Nucleus accumbens (tissue), 56 donors: ENCODE data around the gene ANXA11.
"Not testable (repeated sequence)": the region's sequence is repeated elsewhere in the genome, so short reads cannot be mapped to it uniquely, and the experiment has no call there.

Experiments
- DNase-seq, 56 donors: peaks; one replicate each; lab custom pipeline; 2025; lab: John Stamatoyannopoulos, UW

The ANXA11 gene

DNA sequence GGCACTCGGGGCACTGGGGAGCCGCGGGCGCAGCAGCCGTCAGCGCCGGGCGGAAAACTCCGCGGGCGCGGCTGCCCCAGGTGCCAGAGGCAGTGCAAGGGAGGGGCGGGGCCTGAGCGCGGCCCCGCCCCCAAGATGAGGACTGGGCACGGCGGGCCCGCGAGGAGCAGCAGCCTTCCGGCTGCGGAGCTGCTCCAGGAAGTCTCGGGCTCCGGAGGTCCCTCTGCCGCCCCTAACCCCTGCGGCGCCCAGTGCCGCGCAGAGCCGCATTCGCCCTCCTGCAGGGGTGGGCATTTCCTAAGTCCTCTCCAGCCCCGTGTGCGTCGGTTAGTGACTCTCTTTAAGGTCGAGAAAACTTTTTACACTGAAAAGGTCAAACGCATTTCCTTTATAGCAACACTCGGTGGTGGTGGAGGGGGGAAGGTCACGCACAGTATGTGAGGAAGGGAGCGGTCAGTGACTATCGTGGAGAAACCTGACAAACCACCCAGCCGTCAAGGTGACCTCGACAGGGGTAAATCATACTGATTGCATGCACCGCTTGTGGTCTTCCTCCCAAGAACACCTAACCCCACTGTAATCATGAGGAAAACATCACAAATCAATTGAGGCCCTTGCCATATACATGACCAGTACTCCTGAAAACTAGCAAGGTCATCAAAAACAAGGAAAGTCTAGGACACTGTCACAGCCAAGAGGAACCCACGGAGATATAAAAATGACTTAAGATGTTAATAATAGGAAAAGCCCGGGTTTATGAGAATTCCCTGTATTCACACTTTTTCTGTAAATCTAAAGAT is at the start of gene ANXA11:
Gene ANXA11 (minus strand): TSS at position 61 of the 800 bp plus-strand sequence. CDS start 32,676 bp downstream, outside the sequence.
- peak in 18 of 56 donors; percentile 16 to 83 (median 43) for DNase-seq

DNA sequence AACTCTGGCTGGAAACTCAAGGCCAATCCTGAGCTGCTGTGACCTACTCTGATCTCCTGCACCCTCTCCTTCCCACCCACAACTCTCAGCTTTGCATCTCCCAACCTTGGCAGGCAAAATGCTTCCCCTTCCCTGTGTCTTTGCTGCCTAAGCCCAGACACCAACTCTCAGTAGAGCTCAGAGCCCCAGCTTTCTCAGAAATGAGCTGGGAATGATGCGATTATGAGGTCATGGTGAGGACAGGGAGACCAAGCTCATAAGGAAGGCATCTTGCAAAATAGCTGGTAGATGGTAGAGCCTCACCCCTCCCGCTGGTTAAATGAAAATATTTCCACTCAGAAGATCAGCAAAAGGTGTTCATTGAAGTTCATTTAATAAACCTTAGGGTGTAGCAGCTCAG is 49.4 kb upstream of the ANXA11 start:
- DNase-seq: not testable (repeated sequence)

DNA sequence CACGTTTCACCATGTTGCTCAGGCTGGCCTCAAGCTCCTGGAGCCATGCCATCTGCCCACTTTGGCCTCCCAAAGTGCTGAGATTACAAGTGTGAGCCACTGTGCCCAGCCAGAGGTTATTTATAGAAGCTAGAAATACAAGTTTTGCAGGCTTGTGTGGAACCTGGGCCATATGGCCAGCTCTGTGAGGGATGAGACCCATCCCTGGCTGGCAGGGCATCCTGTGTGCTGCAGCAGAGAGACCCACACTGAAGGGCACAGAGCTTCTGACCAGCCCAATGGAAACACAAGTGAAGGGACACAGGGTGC is 48.6 kb upstream of the ANXA11 start:
- DNase-seq: not testable (repeated sequence)

DNA sequence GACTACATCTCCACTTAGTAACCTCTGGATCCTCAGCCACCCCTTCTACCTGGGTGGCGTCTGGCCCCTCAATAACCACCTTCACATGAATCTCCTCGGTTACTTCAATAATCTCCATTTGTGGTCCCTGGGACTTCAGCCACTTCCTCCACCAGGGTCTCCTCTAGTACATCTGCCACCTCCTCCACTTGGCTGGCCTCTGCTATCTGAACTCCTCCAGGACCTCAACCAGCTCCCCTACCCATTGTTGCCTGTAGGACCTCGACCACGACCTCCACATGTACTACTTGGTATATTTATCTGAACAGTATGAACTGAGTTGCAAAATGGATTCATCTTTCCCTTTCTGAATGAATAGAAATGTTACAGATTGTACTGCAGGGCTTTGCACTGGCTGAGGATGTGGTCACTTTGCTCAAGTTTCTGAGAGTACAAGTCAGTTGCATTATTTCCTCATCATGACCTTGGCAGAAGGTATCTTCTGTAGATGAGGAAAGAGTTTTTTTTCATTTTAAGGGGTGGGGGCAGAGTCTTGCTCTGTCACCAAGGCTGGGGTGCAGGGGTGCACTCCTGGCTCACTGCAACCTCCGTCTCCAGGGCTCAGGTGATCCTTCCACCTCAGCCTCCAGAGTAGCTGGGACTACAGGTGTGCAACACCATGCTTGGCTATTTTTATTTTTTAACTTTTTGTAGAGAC is 48.1 kb upstream of the ANXA11 start:
- DNase-seq: no peak

DNA sequence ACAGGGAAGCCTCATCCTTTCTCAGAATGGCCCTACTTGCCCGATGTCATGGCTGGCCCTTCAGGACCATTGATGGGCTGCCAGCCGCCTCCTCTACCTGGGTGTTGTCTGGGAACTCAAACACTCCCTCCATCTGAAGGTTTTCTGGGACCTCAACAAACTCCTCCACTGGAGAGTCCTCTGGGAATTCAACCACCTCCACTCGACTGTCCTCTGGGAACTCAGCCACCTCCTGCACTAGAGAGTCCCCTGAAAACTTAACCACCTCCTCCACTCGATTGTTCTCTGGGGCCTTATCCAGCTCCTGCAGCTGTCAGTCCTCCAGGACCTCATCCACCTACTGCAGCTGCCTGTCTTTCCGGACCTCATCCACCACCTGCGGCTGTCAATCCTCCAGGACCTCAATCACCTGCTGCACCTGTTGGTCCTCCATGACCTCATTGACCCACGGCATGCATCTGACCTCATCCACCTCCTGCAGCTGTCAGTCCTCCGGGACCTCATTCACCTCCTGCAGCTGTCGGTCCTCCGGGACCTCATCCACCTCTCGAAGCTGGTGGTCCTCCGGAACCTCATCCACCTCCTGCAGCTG is 47.1 kb upstream of the ANXA11 start:
- DNase-seq: no peak

DNA sequence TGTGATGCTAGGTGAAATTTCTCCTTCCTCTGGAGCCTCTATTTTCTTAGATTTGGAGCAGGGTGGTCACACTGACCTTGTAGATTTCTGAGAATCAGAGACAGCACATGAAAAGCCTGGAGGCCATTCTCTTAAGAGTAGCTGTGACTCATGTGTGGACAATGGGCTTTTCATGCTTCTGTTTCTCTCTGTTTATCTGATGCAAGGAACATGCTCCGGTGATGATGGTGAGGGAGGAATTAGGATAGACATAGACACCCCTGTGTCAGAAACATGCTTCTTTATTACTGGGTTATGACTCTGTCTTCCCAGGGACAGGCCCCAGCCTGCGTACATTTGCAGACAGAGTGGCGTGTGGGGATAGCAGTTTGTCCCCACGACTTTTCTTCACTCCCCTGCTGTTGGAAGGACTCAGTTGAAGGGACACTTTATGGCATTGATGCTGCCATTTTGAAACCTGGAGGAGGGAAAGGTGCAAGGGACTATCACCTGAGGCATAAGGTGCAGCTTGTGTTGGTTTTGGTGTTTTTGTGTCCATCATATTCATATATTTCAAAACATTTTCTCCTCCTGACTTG is 46.5 kb upstream of the ANXA11 start:
- not testable (repeated sequence) for DNase-seq

DNA sequence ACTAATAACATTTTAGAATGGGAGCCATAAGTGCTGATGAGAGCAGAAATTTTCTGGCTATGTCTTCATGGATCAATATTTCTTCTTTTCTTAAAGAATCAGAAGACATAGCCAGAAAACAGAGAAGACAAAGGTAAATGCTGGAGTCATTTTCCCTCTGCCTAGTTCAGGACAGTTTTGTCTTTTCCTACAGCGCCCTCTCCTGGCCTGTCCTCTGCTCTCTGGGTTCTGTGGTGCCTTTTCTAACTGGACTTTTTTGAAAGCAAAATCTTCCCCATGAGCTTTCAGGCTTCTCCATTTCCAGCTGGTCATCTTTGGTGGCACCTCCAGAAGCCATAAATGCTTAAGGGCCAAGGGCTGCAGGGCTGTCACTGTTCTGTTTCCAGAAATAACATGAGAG is 45.1 kb upstream of the ANXA11 start:
- DNase-seq: not testable (repeated sequence)

DNA sequence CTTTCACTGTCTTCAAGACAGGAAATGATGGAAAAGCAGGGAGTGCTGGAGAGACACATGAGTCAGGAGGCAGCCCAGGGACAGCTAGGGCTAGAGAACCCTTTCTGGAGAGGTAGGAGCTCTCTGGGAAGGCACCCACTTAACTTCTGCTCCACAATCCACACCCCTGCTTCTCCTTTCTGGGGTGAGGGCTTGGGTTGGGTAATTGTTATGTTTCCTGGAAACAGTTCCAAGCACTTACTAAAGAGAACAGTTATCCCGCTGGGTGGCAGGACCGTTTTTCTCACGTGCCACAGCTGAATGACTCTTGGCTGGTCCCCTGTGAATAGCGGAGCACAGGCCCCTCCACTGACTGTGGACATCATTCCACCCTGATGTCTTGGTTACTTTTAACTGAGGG is 44.6 kb upstream of the ANXA11 start:
- not testable (repeated sequence) for DNase-seq

DNA sequence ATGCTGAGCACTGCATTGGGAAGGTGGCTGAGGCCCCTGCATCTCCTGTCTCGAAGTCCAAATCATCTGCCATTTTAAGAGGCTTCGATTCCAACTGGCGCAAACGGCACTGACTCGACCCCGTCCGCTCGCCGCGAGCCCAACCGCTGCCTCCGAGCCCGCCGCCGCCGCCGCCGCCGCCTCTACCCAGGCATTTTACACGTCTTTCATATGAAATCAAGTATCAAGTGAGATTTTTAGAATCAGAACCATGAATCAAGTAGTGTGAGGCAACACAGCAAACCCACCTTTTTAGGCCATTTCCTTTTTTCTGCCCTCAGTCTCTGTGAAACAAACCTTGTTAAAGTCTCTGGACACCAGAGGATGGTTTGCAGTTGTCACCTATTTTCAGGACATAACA is 42.3 kb upstream of the ANXA11 start:
- not testable (repeated sequence) for DNase-seq

DNA sequence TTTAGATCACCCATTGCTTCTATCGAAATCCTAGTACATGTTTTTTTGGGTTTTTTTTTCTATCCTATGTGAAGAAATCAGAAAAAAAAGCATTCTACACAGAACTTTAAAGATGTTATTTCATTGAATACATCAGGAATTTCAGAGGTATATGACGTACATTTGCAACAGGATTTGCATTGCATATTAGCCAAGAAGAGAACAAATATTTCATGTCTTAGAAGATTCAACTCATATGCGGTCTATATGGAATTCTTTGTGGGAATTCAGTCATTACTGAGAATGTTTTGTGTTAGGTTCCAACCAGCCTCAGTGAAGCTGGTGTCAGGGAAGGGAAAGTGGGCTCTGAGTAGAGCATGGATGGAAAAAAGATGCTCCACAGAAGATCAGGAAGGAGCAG is 39.0 kb upstream of the ANXA11 start:
- DNase-seq: not testable (repeated sequence)

DNA sequence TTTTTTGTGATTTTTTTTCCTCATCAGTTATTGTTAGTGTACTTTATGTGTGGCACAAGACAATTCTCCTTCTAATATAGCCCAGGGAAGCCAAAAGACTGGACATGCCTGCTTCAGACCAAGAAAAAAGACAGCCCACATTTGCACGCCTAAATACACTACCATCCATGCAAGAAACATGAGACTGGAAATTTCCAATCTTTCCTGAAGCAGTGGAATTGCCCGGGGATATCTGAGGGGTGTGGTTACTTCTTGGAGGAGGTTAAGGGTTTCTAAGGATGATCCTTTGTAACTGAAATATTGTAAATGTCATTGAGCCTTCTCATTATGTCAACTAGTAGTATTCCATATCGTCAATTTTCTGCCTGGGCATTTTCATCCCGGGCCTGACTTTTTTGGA is 37.0 kb upstream of the ANXA11 start:
- DNase-seq: not testable (repeated sequence)

DNA sequence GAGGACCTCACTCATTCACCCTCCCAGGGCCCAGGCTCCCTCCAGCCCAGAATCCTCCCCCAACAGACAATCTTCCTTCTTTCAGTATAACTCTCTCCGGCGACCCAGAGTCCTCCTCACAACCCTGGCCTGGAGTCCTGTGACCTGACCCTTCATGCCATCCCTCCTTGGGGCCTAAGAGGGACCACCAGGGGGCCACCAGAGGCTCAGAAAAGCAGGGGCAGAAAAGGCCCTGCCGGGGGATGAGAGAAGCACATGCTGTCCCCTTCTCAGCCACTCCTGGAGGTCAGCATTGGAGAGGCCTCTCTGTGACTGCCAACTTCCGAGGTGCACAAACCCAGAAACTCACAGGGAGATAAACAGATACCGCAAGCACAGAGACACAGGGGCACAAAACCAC is 31.1 kb upstream of the ANXA11 start:
- DNase-seq: not testable (repeated sequence)

DNA sequence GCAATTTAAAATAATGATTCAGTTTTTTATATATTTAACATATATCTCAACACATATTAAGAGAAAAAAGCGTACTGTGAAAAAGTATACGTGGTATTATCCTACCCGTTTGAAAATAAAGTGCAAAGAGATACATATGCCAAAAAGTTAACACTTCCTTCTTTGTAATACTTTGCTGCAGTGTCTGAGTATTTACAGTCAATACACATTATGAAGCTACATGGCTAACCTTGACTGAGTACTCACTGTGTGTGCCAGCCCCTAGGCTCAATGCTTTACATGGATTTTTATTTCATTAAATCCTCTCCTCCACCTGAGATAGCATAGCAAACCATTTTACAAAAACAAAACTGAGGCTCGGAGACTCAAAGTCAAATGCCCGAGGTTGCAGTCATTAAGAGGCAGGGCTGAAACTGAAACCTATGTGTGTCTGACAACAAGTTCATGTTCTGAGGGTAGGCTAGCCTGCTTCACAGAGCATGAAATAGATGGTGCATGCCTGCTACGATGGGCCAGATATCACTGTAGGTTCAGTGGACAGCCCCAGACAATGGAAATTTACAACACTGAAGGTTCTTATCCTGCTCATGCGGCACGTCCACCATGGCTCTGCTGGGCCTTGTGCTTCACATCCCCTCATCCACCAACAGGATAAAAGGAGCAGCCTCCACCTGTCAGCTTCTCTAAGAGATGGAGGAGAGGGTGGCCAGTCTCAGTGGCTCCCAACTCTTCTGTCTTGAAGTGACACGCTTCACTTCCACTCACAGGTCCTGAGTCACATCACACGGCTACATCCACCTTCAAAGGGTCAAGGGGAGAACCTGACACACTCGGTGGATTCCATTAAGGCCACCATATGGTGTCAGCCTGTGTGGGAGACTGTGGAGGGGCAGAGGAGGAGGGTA is 29.2 kb upstream of the ANXA11 start:
- DNase-seq: not testable (repeated sequence)

DNA sequence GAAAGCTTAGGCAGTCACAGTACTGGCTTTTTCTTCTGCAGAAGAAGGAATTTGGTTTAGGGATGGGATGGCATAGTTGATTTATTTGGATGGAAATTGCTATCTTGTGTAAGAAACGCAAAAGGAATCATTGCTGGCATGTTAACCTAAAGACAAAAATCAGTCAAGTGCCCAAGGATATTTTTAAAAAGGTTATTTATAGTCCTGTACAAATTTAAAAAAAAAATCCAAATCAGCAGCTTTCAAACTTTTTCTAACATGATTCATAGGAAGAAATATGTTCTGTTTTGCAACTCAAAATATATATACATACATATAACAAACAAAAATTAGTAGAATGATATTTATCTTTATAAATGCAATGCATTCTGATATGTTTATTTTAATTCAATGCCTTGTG is 28.5 kb upstream of the ANXA11 start:
- not testable (repeated sequence) for DNase-seq

DNA sequence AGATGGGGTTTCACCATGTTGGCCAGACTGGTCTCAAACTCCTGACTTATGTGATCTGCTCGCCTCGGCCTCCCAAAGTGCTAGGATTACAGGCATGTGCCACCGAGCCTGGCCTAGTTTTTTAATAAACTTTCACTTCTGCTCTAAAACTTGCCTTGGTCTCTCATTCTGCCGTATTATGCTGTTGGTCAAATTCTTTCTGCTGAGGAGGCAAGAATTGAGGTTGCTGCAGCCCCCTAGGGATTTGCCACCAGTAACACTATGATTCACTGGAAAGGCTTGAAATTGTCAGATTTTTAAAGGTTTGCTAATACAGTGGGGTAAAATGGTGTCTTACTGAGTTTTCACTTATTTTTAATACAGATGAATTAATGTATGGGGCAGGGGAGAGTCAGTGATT is 21.4 kb upstream of the ANXA11 start:
- DNase-seq: not testable (repeated sequence)

DNA sequence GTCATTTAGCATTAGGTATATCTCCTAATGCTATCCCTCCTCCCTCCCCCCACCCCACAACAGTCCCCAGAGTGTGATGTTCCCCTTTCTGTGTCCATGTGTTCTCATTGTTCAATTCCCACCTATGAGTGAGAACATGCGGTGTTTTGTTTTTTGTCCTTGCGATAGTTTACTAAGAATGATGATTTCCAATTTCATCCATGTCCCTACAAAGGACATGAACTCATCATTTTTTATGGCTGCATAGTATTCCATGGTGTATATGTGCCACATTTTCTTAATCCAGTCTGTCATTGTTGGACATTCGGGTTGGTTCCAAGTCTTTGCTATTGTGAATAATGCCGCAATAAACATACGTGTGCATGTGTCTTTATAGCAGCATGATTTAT is 17.7 kb upstream of the ANXA11 start:
- not testable (repeated sequence) for DNase-seq

DNA sequence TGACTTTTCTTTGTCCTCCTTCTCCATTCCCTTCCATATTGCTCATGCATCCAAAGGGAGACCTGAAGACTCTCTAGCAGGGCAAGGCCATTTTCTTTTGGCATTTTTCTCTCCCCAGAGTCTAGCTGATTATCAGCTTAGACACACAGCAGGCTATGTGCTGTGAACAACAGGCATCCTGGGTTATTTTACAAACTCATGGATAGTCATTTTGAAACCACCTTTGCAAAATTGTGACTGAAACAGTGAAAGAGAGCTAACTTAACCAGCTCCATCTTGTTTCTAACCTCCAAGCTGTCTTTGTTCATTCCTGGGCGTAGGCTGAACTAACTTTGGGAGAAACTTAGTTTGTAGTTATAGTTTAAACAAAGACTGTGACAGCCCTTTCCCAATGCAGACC is 13.5 kb upstream of the ANXA11 start:
- DNase-seq: not testable (repeated sequence)

DNA sequence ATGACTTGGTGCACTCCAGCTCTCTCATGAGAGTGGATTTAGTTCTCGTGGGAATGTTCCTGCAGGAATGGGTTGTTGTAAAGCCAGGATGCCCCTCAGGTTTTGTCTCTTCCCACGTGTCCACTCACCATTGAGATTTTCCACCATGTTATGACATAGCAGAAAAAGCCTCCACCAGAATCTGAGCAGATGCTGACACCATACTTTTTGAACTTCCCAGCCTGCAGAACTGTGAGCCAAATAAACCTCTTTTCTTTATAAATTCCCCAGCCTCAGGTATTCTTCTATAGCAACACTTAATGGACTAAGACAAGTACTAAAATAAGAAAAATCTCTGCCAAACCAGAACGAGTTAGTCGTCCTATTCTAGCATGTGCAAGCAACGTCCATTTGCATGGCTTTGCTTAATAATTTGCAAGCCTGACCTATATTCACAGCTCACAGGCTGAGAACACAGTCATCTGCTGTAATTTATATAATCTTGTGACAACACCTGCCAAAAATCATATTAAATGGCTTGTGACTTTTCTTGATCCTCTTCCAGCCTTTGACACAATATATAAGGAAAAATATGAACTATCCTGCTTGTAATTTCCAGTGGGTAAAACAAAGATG is 9.1 kb upstream of the ANXA11 start:
- not testable (repeated sequence) for DNase-seq

DNA sequence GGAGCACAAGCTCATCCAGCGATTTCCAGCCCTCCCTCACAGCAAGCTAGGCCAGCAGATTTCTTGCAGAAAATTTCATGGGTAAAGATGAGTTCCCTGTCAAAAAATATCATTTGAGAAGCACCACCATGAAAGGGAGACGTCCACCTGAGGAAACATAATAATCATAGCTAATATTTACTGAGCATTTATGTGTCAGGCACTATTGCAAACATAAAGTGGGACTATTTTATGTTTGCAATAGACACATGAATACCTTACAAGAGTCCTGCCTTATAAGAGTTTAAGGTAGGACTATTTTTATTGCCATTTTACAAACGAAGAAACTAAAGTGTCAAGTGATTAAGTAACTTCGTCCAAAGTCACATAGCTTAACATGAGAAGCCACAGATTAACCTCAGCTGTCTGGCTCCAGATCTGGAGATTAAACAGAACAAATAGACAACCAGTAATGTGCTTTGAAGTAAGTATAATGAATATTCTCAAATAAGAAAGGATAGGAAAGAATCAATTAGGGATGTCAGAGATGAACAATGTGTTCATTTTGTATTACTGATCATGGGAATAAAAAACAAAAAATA is 7.3 kb upstream of the ANXA11 start:
- not testable (repeated sequence) for DNase-seq
